ENCODE data around the gene GNPAT. TPM values are rescaled to one million over a fixed set of nuclear protein-coding genes. Genes with fewer than 3 reads are reported as not detected.

GNPAT gene
- total and polyA plus RNA-seq, 2 of the 4 experiments (the other 2 are of a cell fraction), result 17.2 to 36.0 TPM

- H2BK120ac ChIP-seq (ENCODE audit: low read depth, low read length), result no peak overlapping the region
- H2AK5ac ChIP-seq (ENCODE audit: low read depth, low read length), result no peak overlapping the region
- no TSS peak for BruUV-seq (replicated peaks)
- no peaks in the 10 kb centered on the region for H3K36me3 ChIP-seq (ENCODE audit: control insufficient read depth, insufficient read depth, low read length)
- H2BK20ac ChIP-seq (ENCODE audit: low read depth, low read length), result no peak overlapping the region
- H3K9me3 ChIP-seq (ENCODE audit: control insufficient read depth, insufficient read depth, low read length), result no peaks in the 10 kb centered on the region
- H3K9ac ChIP-seq (ENCODE audit: low read depth, low read length), result no peak overlapping the region
- 91% methylated on average over 5 of the region's 6 CpGs; no CpG with 5 or more reads in 1 of the 2 experiments for WGBS, 2 experiments (ENCODE audit: extremely low coverage in 2 of 2, insufficient read length in 1 of 2)
- H3K4me3 ChIP-seq (ENCODE audit: insufficient read depth, low read depth, low read length), result no peak overlapping the region
- H2AFZ ChIP-seq (replicated peaks; ENCODE audit: low read length, poor library complexity), result no peak overlapping the region
- H3K18ac ChIP-seq (ENCODE audit: low read depth, low read length), result no peak overlapping the region
- H3K27ac ChIP-seq (ENCODE audit: insufficient read depth, low read length), result no peak overlapping the region
- H3K4me1 ChIP-seq (ENCODE audit: control insufficient read depth, insufficient read depth, low read length), result no peaks in the 10 kb centered on the region
- ChIA-PET CTCF (no interaction called here), POLR2A (ENCODE audit: unreplicated experiment) (no interaction called here)
- H3K4ac ChIP-seq (ENCODE audit: low read depth, low read length), result no peak overlapping the region
- no peaks in the 10 kb centered on the region for H3K9me1 ChIP-seq (ENCODE audit: insufficient read depth, low read length)
- no peak overlapping the region for H3K56ac ChIP-seq (ENCODE audit: extremely low read depth, insufficient read depth, low read length)
- no peak overlapping the region for H4K5ac ChIP-seq (ENCODE audit: low read depth, low read length)
- dilution Hi-C loops (cut with HindIII; ENCODE audit: low sequenced_read_pairs, unreplicated experiment), result no loop called here
- intact Hi-C loops (cut with micrococcal nuclease), result no loop called here
- no peaks in the 10 kb centered on the region for H3K27me3 ChIP-seq (ENCODE audit: control insufficient read depth, insufficient read depth, low read length)
- no peak for ATAC-seq (ENCODE audit: low read depth)
- TF ChIP-seq CTCF (conservative IDR thresholded peaks at IDR 0.05; ENCODE audit: low read depth, low read length) (no peak), MXI1 (IDR thresholded peaks at IDR 0.05; ENCODE audit: borderline replicate concordance, low read depth, low read length) (no peak), FOS (IDR thresholded peaks at IDR 0.05; ENCODE audit: low read depth, low read length) (no peak), CEBPB (IDR thresholded peaks at IDR 0.05; ENCODE audit: low read depth, low read length) (no peak), CHD1 (IDR thresholded peaks at IDR 0.05; ENCODE audit: low read depth, low read length) (no peak), MAZ (IDR thresholded peaks at IDR 0.05; ENCODE audit: borderline replicate concordance, low read depth, low read length) (no peak), BHLHE40 (IDR thresholded peaks at IDR 0.05; ENCODE audit: low read depth, low read length) (no peak), SMC3 (IDR thresholded peaks at IDR 0.05; ENCODE audit: low read depth, low read length) (no peak), USF2 (IDR thresholded peaks at IDR 0.05; ENCODE audit: low read depth, low read length) (no peak)
- H3K79me1 ChIP-seq (ENCODE audit: low read depth in 1 of 2, low read length in 2 of 2), result no peaks in the 10 kb centered on the region
- in situ Hi-C loops (cut with MboI; ENCODE audit: low sequenced_read_pairs), result no loop called here
- no peak overlapping the region for H3K23ac ChIP-seq (ENCODE audit: low read depth, low read length)
- DNase-seq, result no peak
- H4K8ac ChIP-seq (ENCODE audit: low read depth in 2 of 2, low read length in 2 of 2), result no peak overlapping the region
- no peak overlapping the region for H4K91ac ChIP-seq (ENCODE audit: insufficient read depth, low read depth, low read length)
- no peak overlapping the region for H3K4me2 ChIP-seq (ENCODE audit: low read depth, low read length)
- H2BK15ac ChIP-seq (ENCODE audit: low read depth, low read length), result no peak overlapping the region
- no peak overlapping the region for H3K14ac ChIP-seq (replicated peaks; ENCODE audit: low read depth, low read length)
- no peak overlapping the region for H2AK9ac ChIP-seq (replicated peaks; ENCODE audit: low read depth, low read length, poor library complexity)
- H4K20me1 ChIP-seq (ENCODE audit: insufficient read depth, low read length), result no peaks in the 10 kb centered on the region
- no peak overlapping the region for H2BK5ac ChIP-seq (ENCODE audit: low read depth, low read length, poor library complexity, severe bottlenecking)
Measured at GRCh38 chr1:231286603-231287002, 45.6 kb downstream of the GNPAT start.
